B cell (primary cell): ENCODE data around the gene ADAMTS10. TPM values are rescaled to one million over a fixed set of nuclear protein-coding genes. Genes with fewer than 3 reads are reported as not detected.

ENCODE experiments used
- ATAC-seq: fragments of 200-7000 bp; cut with Tn5 transposase; one replicate; pipeline ENCODE4 v1.10.0; 2021; ENCODE audit warnings: low read depth, mild to moderate bottlenecking, moderate number of reproducible peaks, moderate library complexity
- CTCF ChIA-PET: fragments of 350-600 bp; sonication (Branson Sonifier 250); formaldehyde crosslinking; loops from one replicate; lab custom pipeline; 2021; ENCODE audit warnings: antibody characterized with exemption, inconsistent platforms; lab: Charles Lee
- POLR2A ChIA-PET: fragments of 350-600 bp; sonication (Branson Sonifier 250); formaldehyde crosslinking; loops from one replicate; lab custom pipeline; 2021; ENCODE audit warnings: antibody characterized with exemption; lab: Charles Lee
- DNase-seq: peaks from one replicate; pipeline ENCODE4 v3.0.0; 2013
- H2AFZ ChIP-seq: 2 replicates; pipeline ENCODE4 v1.6.1; 2012; ENCODE audit warnings: mild to moderate bottlenecking, low read depth, low read length; ENCODE audit not compliant: insufficient read depth, poor library complexity, severe bottlenecking
- H3K27ac ChIP-seq, 2 donors: 1 replicate in 1 of 2; 2 replicates in 1 of 2; pipeline ENCODE4 v1.5.1; 2012 to 2013; ENCODE audit warnings: low read length in 2 of 2, mild to moderate bottlenecking in 2 of 2, moderate library complexity in 1 of 2
- H3K27me3 ChIP-seq, 4 experiments: fragments of 200-600 bp in 1 of 4; sonication (generic) in 1 of 4; replicated peaks in 1 of 4; 1 replicate in 2 of 4; 2 replicates in 2 of 4; pipeline versions ENCODE4 v1.6.1 to v1.7.0; 2013 to 2016; ENCODE audit warnings: low read length in 3 of 4, mild to moderate bottlenecking in 2 of 4, mixed read lengths in 1 of 4, moderate library complexity in 1 of 4; ENCODE audit not compliant: insufficient read depth in 4 of 4, control insufficient read depth in 3 of 4; ENCODE audit errors: control extremely low read depth in 1 of 4
- H3K36me3 ChIP-seq, 2 experiments: replicated peaks in 1 of 2; 1 replicate in 1 of 2; 2 replicates in 1 of 2; pipeline versions ENCODE4 v1.6.1 to v1.7.1; 2013; ENCODE audit warnings: low read length in 1 of 2; ENCODE audit not compliant: insufficient read depth in 2 of 2, control insufficient read depth in 1 of 2; ENCODE audit errors: control extremely low read depth in 1 of 2, extremely low read depth in 1 of 2
- H3K4me1 ChIP-seq, 2 donors: fragments of 200-600 bp in 1 of 2; sonication (generic) in 1 of 2; 1 replicate in 1 of 2; 2 replicates in 1 of 2; pipeline versions ENCODE4 v1.5.1 to v1.6.1; 2013 to 2017; ENCODE audit warnings: low read length in 2 of 2; ENCODE audit not compliant: control insufficient read depth in 2 of 2, insufficient read depth in 2 of 2
- H3K4me2 ChIP-seq: replicated peaks from 2 replicates; pipeline ENCODE3; 2012; ENCODE audit warnings: mild to moderate bottlenecking, low read depth, low read length; ENCODE audit not compliant: poor library complexity, severe bottlenecking
- H3K4me3 ChIP-seq, 5 experiments: fragments of 200-600 bp in 1 of 5; sonication (generic) in 1 of 5; 1 replicate in 3 of 5; 2 replicates in 2 of 5; pipeline versions ENCODE4 v1.5.1 to v1.7.0; 2011 to 2016; ENCODE audit warnings: low read length in 4 of 5, mild to moderate bottlenecking in 4 of 5, low read depth in 2 of 5, control low read depth in 1 of 5, moderate library complexity in 1 of 5; ENCODE audit not compliant: insufficient read depth in 1 of 5; ENCODE audit errors: control extremely low read depth in 1 of 5, extremely low read depth in 1 of 5
- H3K79me2 ChIP-seq: fragments of 200-600 bp; sonication (generic); one replicate; pipeline ENCODE4 v1.6.0; 2016; ENCODE audit warnings: low read length; ENCODE audit not compliant: control insufficient read depth, insufficient read depth
- H3K9ac ChIP-seq: fragments of 200-600 bp; sonication (generic); 2 replicates; pipeline ENCODE4 v1.6.1; 2017; ENCODE audit warnings: mild to moderate bottlenecking, low read length, moderate library complexity
- H3K9me3 ChIP-seq, 3 donors: one replicate each; pipeline versions ENCODE4 v1.6.1 to v1.7.1; 2013; ENCODE audit warnings: low read length in 2 of 3; ENCODE audit not compliant: control insufficient read depth in 2 of 3, insufficient read depth in 1 of 3; ENCODE audit errors: control extremely low read depth in 1 of 3
- H4K20me1 ChIP-seq: 2 replicates; pipeline ENCODE4 v1.6.0; 2012; ENCODE audit warnings: mild to moderate bottlenecking, low read length; ENCODE audit not compliant: insufficient read depth, control insufficient read depth, poor library complexity, severe bottlenecking
- H3K27ac Mint-ChIP-seq: one replicate; pipeline ENCODE4 v1.8.0; 2021; ENCODE audit warnings: mixed read lengths
- H3K27me3 Mint-ChIP-seq: one replicate; pipeline ENCODE4 v1.8.0; 2021; ENCODE audit warnings: mixed read lengths
- H3K4me1 Mint-ChIP-seq: one replicate; pipeline ENCODE4 v1.8.0; 2021; ENCODE audit warnings: mixed read lengths
- H3K4me3 Mint-ChIP-seq: one replicate; pipeline ENCODE4 v1.8.0; 2021; ENCODE audit warnings: mixed read lengths
- H3K9me3 Mint-ChIP-seq: one replicate; pipeline ENCODE4 v1.8.0; 2022; ENCODE audit warnings: mixed read lengths; ENCODE audit not compliant: insufficient read depth
- EZH2 ChIP-seq: IDR thresholded peaks from 2 replicates; pipeline ENCODE4 v1.6.1; 2012; ENCODE audit warnings: borderline replicate concordance, low read depth, mild to moderate bottlenecking, moderate library complexity, low read length; ENCODE audit not compliant: insufficient read depth, poor library complexity, severe bottlenecking
- WGBS: methylation state at CpG from one replicate; pipeline ENCODE4 v1.1.5; 2013; ENCODE audit warnings: missing lambda C conversion rate; ENCODE audit not compliant: insufficient coverage; 5-methylcytosine and 5-hydroxymethylcytosine counted together
- intact Hi-C: fragments of 100-400 bp; cut with micrococcal nuclease; formaldehyde crosslinking; loops from one replicate; pipeline ENCODE4 v1.10.0; 2022
- polyA plus RNA-seq: library from polyadenylated mRNA; depleted of rRNA; stranded (reverse); fragments of >200 nt; gene quantifications from 2 replicates; pipeline ENCODE4 v1.2.3, GENCODE V29; 2012
- total RNA-seq, 2 donors: library from RNA; stranded (reverse); fragments of 120-200 nt in 1 of 2; gene quantifications; 1 replicate in 1 of 2; 2 replicates in 1 of 2; pipeline versions ENCODE4 v1.2.3 to v1.2.4, GENCODE V29; 2013 to 2022
- TF ChIP-seq, protein P1 (sequence below): fragments of 200-600 bp; IDR thresholded peaks from one replicate; pipeline ENCODE4 v1.8.0; 2022; ENCODE audit warnings: antibody characterized with exemption, mild to moderate bottlenecking

The ADAMTS10 gene
- total and polyA plus RNA-seq, 2 donors (not counting 1 experiment from before 2014, with no cell fraction given) = 0.59 to 1.8 TPM

DNA sequence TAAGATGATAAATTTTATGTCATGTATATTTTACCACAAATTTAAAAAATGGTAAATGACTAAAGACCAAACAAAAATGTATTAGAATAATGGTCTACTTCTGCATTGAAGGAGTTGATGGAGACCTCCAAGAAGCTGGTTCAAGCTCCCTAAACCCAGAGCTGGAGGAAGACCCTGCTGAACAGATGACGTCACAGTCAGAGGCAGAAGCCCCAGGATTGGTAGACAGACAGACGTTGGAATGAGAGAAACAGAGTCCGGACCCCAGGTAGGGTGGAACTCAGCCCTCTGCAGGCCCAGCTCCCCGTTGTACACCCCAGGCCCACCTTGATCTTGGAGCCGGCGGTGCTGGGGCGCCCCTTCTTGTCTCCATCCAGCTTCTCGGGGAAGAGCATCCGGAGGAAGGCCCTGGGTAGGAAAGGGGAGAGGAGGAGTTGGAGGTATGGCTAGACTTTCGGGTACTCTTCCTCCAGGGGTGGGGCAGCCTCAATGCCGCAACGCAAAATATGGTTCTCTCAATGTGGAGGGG is 70.8 kb downstream of the ADAMTS10 start:
- Mint-ChIP-seq H3K4me1 (no peaks in the 10 kb centered on the region), H3K4me3 (no peak overlapping the region), H3K27me3 (no peaks in the 10 kb centered on the region), H3K27ac (no peak overlapping the region), H3K9me3 (no peaks in the 10 kb centered on the region)
- Histone ChIP-seq H3K4me1 (no peaks in the 10 kb centered on the region), H4K20me1 (no peaks in the 10 kb centered on the region), H3K36me3 (peaks cover 0 to 30% of the 10 kb centered on the region in 2 experiments), H3K9ac (no peak overlapping the region), H3K4me2 (no peak overlapping the region), H2AFZ (no peak overlapping the region), H3K27me3 (no peaks in the 10 kb centered on the region), H3K79me2 (no peaks in the 10 kb centered on the region), H3K4me3 (no peak overlapping the region), H3K27ac (no peak overlapping the region), H3K9me3 (no peaks in the 10 kb centered on the region)
- DNase-seq (no peak), ATAC-seq (no peak)
- 95% methylated on average over 10 of the region's 12 CpGs for WGBS
- intact Hi-C loops = no loop called here
- ChIA-PET CTCF (interaction anchor here (0.9 to 2.2 kb wide), 2 partner anchors 41 to 186 kb away, joined by 3 to 5 read pairs; no protein-coding TSS in a partner anchor), POLR2A (no interaction called here)
- TF ChIP-seq EZH2 = no peak
- TF ChIP-seq, protein P1, sequence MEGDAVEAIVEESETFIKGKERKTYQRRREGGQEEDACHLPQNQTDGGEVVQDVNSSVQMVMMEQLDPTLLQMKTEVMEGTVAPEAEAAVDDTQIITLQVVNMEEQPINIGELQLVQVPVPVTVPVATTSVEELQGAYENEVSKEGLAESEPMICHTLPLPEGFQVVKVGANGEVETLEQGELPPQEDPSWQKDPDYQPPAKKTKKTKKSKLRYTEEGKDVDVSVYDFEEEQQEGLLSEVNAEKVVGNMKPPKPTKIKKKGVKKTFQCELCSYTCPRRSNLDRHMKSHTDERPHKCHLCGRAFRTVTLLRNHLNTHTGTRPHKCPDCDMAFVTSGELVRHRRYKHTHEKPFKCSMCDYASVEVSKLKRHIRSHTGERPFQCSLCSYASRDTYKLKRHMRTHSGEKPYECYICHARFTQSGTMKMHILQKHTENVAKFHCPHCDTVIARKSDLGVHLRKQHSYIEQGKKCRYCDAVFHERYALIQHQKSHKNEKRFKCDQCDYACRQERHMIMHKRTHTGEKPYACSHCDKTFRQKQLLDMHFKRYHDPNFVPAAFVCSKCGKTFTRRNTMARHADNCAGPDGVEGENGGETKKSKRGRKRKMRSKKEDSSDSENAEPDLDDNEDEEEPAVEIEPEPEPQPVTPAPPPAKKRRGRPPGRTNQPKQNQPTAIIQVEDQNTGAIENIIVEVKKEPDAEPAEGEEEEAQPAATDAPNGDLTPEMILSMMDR = no peak

GRCh38 chr19:8537099-8537498 is 73.4 kb downstream of the ADAMTS10 start:
- CTCF ChIA-PET = no interaction called here
- H3K36me3 ChIP-seq = peaks cover 0 to 31% of the 10 kb centered on the region in 2 experiments
- H3K4me1 Mint-ChIP-seq = no peaks in the 10 kb centered on the region
- H3K4me2 ChIP-seq = no peak overlapping the region
- H4K20me1 ChIP-seq = no peaks in the 10 kb centered on the region
- H3K79me2 ChIP-seq = no peaks in the 10 kb centered on the region
- no peak overlapping the region for H3K4me3 ChIP-seq
- no peaks in the 10 kb centered on the region for H3K4me1 ChIP-seq
- WGBS = 100% methylated on average over 1 of the region's 3 CpGs
- intact Hi-C loops = no loop called here
- H3K27ac Mint-ChIP-seq = no peak overlapping the region
- H3K27me3 Mint-ChIP-seq = no peaks in the 10 kb centered on the region
- DNase-seq (no peak), ATAC-seq (no peak)
- H3K9me3 Mint-ChIP-seq = no peaks in the 10 kb centered on the region
- no peak overlapping the region for H3K9ac ChIP-seq
- no peaks in the 10 kb centered on the region for H3K9me3 ChIP-seq
- no peaks in the 10 kb centered on the region for H3K27me3 ChIP-seq
- TF ChIP-seq, protein P1 = no peak
- no peak for TF ChIP-seq EZH2
- POLR2A ChIA-PET = no interaction called here
- H3K27ac ChIP-seq = no peak overlapping the region
- H3K4me3 Mint-ChIP-seq = no peak overlapping the region
- H2AFZ ChIP-seq = no peak overlapping the region
